H54 (cell line): Measurements from ENCODE around the gene CTNNA2.
A peak's percentile ranks its signal among the peaks of the same experiment; 100 is the strongest.

Experiments
- DNase-seq: peaks from one replicate; pipeline ENCODE4 v3.0.0; 2011; ENCODE audit warnings: low spot score, mixed read lengths; ENCODE audit not compliant: insufficient read length
- FAIRE-seq: peaks from 3 replicates; lab custom pipeline; 2011; peaks lifted over from hg19 to GRCh38; lab: Jason Lieb, UNC
- POLR2A ChIP-seq: IDR thresholded peaks from 2 replicates; pipeline ENCODE4 v1.6.1; 2011; ENCODE audit warnings: low read depth, mild to moderate bottlenecking, low read length

The CTNNA2 gene

DNA sequence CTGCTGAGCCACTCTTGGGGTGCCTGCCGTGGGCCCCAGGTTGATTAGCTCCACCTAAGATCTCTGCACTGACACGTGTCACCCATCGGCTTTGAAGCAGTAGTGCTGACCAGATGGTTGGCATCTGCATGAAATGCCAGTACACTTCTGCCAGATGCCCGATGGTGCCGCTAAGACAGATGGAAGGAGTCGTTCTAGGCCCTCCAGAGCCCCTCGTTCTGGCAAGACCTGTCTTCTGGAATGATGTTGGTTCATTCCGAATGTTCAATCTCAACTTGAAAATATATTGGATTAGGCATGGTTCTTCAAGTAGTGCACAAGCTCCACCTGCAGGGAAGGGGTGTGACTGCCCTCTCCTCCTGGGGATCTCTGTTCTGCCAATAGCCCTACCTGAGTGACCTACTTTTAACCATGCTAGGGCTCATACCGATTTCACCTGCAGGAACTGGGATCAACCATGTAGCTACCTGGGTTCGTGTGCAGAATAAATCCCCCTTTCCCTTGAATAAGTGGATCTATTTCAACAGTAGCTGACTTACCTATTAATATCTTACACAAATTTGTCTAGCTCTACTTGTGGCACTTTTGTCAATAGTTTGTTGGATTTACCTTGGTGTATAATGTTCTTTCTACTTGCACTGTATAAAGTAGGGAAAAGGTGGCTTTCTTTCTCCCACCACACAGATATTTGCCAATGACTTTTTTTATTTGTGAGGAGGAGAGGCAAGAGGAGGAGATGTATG lies 342.6 kb downstream of the CTNNA2 start:
- no peak for FAIRE-seq

GRCh38 chr2:79857888-79858287 lies 345.0 kb downstream of the CTNNA2 start:
- FAIRE-seq (no peak), DNase-seq (no peak)
- no peak for TF ChIP-seq POLR2A

More for the DNA sequence above, 342.6 kb downstream of the CTNNA2 start:
- no peak for TF ChIP-seq POLR2A
- DNase-seq = no peak

GRCh38 chr2:79860228-79861058 lies 347.6 kb downstream of the CTNNA2 start:
- TF ChIP-seq POLR2A = no peak
- DNase-seq (peak; percentile 17), FAIRE-seq (peak; percentile 33)

GRCh38 chr2:79861059-79861374 lies 348.2 kb downstream of the CTNNA2 start:
- FAIRE-seq = no peak
- no peak for DNase-seq
- TF ChIP-seq POLR2A = no peak

GRCh38 chr2:79862756-79863155 lies 349.9 kb downstream of the CTNNA2 start:
- DNase-seq (no peak), FAIRE-seq (no peak)
- TF ChIP-seq POLR2A = no peak

DNA sequence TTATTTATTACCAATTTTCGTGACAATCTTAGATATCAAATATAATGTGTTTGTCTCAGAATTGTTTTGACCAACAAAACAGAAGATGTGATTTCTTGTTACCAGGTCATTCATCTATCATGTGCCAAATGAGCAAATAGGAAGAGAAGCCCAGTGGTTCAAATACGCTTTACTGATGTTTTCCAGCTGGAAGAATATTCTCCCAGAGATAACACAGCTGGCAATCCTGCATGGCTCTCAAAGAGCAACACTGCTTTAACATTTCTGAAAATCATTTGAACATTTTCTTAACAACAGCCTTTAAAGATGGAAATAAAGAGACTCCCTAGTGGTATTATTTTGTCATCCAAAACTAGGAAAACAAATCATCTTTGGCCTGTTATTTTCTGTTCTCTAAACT lies 359.8 kb downstream of the CTNNA2 start:
- no peak for FAIRE-seq
- DNase-seq = no peak
- no peak for TF ChIP-seq POLR2A

DNA sequence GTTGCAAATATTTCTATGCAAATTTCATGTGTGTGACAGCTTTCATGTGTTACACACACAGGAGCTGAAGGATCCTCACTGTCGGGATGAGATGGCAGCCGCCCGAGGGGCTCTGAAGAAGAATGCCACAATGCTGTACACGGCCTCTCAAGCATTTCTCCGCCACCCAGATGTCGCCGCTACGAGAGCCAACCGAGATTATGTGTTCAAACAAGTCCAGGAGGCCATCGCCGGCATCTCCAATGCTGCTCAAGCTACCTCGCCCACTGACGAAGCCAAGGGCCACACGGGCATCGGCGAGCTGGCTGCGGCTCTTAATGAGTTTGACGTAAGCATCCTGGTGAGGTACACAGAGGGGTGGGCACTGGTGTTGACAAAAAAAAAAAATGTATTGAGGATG lies 361.2 kb downstream of the CTNNA2 start:
- no peak for DNase-seq
- FAIRE-seq = no peak
- TF ChIP-seq POLR2A = no peak

DNA sequence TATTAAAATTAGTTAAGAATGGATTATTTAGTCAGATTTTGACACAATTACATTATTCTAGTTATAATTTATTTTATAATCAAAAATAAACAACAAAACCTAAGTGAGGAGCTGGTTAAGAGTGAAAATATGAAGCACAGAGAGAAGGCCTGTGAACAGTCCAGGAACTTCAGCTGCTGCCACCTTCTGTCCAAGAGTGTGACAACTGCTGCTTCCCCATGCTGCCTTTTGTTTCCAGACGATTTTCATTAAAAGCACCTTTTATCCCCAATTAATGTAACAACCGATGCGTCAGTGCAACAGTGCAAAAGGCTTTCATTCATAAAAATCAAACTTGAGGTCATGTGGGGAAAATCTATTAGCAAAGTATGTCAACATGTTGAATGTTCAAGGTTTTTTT lies 363.6 kb downstream of the CTNNA2 start:
- no peak for DNase-seq
- TF ChIP-seq POLR2A = no peak
- no peak for FAIRE-seq

DNA sequence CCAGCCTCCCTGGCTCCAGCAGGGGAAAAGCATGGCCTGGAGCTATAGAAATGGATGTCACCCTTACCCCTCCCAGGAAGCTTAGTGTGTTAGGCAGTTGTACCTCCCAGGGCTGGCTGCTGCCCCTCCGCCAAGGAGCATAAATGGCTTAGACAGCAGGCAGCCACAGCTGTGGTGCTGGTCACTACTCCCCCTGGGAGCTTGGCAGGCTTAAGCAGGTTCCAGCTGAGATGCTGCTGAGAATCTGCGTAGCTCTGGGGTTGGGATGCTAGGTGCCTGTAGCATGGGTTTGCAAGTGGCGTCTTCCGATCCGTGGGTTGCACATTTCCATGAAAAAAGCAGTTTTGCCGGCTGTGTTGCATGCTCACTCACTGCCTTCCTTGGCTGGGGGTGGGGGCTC lies 369.7 kb downstream of the CTNNA2 start:
- no peak for TF ChIP-seq POLR2A
- FAIRE-seq (no peak), DNase-seq (no peak)

- FAIRE-seq (peak; percentile 66), DNase-seq (peak; percentile 3)
- no peak for TF ChIP-seq POLR2A
Measured at GRCh38 chr2:79887747-79888374, 375.0 kb downstream of the CTNNA2 start.

DNA sequence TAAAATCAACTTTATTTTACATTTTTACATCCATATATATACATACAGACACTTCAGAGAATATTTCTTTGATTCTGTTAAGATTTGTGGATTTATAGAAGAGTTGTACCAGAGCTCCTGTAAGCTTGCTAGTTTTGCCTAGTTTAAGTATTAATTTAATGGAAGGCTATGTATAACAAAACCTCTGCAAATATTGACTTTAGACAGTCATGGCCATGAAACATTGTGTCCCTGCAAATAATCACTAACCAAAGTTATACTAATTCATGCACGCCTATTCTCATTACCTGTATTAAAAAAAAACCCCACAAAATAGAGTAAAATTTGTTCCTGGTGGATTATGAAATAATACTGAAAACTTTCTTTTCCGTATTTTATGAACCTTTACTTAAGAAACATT lies 379.3 kb downstream of the CTNNA2 start:
- DNase-seq = no peak
- FAIRE-seq = no peak
- no peak for TF ChIP-seq POLR2A

- DNase-seq (no peak), FAIRE-seq (no peak)
- TF ChIP-seq POLR2A = no peak
Measured at GRCh38 chr2:79899196-79899595, 386.3 kb downstream of the CTNNA2 start.

GRCh38 chr2:79901161-79901560 lies 388.3 kb downstream of the CTNNA2 start:
- DNase-seq (no peak), FAIRE-seq (no peak)
- no peak for TF ChIP-seq POLR2A

DNA sequence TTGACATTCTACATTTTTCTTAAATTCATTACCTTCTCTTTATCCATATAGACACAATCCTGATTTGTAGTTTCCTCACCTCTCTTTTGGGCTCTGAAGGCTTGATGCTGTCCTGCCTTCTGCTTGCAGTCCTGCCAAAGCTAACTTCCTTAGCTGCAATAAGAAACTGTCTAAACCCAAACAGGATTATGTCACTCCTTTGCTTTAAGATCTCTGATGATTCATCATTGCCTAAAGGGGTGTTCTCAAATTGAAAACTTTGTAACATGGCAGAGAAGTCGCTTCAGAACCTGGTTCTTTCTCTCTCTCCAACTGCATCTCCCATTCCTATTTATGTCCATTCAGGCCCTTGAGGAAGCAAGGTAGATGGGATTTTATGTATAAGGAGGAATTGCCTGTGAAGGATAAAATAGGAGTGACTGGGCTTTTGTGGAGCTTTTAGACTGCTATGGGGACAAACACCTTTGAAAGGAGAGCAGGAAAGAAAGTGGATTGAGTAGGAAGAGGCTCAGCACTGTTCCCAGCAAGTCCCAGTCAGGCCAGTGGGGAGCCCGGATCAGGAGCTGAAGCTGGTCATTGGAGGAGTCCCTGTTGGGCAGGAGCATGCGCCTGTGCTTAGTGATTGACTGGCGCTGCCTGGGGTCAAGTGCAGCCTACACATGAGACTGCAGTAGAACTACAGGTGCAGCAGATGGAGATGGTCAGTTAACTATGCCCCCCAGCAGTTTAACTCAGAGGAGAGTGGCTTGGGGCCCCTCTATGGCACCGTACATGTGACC lies 390.6 kb downstream of the CTNNA2 start:
- DNase-seq = no peak
- no peak for FAIRE-seq
- no peak for TF ChIP-seq POLR2A
